GM18507 (cell line): ENCODE measurements around the gene DEAF1.

Experiments used
- DNase-seq: peaks from one replicate; pipeline ENCODE4 v3.0.0; 2011; ENCODE audit warnings: low read depth; ENCODE audit not compliant: insufficient read length; ENCODE audit errors: extremely low spot score
- FAIRE-seq: peaks from 2 replicates; lab custom pipeline; 2011; peaks lifted over from hg19 to GRCh38; lab: Jason Lieb, UNC

Gene DEAF1

DNA sequence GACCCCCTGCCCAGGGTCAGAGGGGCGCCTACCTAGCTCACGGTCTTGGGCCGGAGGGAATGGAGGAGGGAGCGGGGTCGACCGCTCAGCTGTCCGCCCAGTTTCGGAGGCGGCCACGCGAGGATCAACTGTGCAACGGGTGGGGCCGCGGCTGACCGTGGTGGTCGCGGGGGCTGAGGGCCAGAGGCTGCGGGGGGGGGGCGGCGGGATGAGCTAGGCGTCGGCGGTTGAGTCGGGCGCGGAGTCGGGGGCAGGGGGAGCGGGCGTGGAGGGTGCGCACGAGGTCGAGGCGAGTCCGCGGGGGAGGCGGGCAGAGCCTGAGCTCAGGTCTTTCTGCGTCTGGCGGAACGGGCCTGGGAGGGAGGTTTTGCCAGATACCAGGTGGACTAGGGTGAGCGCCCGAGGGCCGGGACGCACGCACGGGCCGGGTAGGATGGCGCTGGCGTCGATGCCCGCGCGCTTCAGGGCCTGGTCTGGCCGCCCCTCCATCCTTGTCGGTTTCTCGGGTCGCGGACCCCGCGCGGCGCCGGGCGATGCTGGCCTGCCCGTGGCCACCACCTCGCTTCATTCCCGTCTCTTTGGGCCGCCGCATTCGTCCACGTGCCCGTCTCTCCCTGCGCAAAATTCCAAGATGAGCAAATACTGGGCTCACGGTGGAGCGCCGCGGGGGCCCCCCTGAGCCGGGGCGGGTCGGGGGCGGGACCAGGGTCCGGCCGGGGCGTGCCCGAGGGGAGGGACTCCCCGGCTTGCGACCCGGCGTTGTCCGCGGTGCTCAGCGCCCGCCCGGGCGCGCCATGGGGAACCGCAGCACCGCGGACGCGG lies 58.3 kb downstream of the DEAF1 start, which contains the start of gene DRD4:
Gene DRD4, plus strand, starts transcription at position 759 of the 822 bp plus-strand sequence. Its CDS starts 36 bp downstream, at position 795.
- DNase-seq, result no peak

DNA sequence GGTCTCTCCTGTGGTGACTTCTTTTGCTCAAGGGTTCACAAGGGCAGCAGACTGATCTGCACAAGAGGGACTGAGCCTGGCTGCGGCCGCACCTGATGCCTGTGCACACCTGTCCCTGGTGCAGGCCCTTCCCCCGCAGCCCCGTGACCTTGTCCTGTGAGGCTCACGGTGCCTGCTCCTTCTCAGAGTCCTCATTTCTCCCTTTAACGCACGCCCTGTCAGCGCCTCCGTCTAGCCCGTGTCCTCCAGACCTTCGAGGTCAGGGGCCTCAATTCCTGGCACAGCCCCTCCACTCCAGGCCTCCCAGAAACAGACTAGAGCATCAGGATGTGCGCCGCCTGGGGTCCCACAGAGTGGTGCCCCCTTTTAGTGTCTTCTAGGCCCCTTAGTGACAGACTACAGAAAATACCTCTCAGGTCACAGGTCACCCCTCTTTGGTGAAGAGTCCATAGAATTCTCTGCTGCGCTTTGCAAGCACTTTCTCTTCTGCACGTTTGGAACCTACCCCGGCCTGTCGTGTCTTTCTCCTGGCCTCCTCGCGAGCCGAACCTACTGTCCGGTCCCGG lies 59.0 kb downstream of the DEAF1 start:
- no peak for DNase-seq
- FAIRE-seq, result no peak

More for the DNA sequence above, 58.3 kb downstream of the DEAF1 start, which contains the start of gene DRD4:
- FAIRE-seq, result no peak

DNA sequence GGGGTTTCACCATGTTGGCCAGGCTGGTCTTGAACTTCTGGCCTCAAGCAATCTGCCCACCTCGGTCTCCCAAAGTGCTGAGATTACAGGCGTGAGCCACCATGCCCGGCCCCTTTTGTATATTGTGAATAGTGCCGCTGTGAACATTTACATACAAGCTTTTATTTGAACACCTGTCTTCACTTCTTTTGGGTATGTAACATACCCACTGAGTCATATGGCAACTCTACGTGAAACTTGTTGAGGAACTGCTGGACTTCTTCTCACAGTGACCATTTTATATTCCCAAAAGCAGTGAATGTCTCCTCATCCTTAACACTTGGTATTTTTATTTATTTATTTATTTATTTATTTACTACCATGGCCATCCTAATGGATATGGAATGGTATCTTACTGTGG lies 64.2 kb downstream of the DEAF1 start:
- DNase-seq (no peak), FAIRE-seq (no peak)

DNA sequence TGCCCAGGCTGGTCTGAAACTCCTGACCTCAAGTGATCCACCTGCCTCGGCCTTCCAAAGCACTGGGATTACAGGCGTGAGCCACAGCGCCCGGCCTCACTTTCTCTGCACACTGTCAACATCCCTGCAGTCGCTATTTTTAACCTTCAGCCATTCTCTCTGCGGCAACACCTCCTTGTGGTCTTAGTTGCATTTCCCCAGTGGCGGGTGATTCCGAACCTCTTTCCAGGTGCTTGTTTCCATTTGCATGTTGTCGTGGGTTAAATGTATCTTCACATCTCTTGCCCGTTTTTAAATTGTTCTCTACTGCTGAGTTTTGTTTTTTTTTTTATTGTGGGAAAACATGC lies 65.8 kb downstream of the DEAF1 start:
- DNase-seq (no peak), FAIRE-seq (no peak)

DNA sequence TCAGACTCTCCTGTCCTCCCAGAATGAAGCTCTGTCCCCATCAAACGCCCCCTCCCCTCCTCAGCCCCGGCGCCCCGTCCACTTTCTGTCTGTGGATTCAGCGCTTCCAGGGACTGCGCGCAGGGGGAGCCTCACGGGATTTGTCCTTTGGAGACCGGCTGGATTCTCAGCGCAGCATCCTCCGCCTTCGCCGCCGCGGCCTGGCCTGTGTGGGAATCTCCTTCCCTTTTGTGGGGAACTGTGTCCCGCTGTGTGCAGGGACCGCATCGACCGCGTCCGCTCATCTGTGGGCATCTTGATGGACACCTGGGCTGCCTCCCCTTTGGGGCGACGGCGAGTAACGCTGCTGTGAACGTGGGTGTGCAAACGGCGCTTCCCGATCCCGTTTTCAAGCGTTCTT lies 67.0 kb downstream of the DEAF1 start:
- DNase-seq (no peak), FAIRE-seq (no peak)

DNA sequence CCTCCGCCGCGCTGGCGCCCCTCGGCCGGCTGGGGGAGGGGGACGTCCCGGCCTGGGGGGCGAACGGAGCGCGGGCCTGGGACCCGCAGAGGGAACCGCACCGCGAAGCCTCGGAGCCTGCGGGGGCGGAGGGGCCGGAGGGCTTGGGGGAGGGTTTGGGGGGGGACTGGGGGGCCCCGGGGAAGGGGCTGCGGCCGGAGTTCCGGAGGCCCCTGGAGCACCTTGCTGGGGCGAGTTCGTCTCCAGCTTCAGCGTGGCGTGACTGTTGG lies 67.8 kb downstream of the DEAF1 start:
- no peak for DNase-seq
- no peak for FAIRE-seq

DNA sequence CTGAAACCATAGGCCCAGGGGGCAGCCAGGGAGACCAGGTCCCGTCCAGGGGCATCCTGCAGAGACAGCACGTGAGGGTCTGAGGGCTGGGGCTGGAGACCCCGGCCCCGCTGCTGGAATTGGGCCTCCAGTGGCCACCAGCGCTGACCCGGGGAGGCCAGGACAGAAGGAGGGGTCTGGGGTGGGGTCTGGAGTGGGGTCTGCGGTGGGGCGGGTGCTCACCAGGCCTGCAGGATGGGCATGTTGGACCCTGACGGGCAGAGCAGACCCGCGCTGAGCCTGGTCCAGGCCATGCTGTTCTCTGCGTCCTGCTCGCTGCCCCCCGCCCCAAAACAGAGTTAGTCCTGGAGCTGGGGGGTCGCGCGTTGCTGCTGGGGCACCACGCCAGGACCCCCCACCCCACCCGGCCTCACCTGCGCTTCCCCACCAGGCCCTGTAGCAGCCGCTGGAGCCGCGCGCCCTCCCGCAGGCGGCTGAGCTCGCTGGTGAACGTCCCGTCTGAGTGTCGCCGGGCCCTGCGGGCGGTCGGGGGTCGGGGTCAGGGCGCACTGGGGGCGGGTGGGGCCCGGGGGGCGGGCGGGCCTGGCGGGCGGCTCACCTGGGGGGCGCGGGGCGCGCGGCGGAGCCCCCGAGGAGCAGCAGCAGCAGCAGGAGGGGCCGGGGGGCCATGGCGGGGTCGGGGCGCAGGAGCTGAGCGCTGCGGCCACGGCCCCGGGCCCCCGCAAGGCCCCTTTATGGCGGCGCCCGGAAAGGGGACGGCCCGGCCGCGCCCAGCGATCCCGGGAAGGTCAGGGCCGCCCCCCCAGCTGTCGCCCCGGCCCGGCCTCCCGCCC lies 68.3 kb downstream of the DEAF1 start, which contains the start of gene SCT:
Gene SCT, minus strand, starts transcription at position 707 of the 833 bp plus-strand sequence. Its CDS starts 38 bp downstream, at position 669.
- FAIRE-seq (no peak), DNase-seq (no peak)

DNA sequence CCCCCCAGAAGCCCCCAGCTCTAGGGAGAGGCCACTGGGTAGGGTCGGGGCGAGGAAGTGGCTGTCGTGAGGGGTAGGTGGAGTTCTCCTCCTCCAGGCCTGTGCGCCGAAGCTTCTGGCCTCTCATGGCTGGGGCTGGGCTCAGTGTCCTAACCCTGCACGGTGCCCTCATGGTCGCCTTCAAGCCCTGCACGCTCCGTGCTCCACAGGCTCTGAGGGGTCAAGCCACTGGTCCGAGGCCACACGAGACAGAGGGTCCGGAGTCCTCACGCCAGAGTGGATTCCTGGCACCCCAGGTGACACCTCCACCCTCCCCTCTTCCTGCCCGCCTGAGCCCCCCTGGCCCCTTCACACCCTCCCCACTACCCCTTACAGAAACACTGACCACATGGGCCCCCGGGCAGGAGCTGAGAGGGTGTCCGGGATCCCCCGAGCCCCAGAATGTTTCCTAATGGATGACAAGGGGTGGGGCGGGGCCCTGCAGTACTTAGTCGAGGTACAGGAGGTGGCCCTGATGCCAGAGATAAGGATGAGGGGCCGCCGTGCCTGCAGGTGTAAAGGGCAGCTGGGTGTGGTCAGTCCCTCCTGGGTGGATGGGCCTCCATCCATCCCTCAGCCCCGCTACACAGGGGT lies 69.3 kb downstream of the DEAF1 start:
- DNase-seq (no peak), FAIRE-seq (no peak)

DNA sequence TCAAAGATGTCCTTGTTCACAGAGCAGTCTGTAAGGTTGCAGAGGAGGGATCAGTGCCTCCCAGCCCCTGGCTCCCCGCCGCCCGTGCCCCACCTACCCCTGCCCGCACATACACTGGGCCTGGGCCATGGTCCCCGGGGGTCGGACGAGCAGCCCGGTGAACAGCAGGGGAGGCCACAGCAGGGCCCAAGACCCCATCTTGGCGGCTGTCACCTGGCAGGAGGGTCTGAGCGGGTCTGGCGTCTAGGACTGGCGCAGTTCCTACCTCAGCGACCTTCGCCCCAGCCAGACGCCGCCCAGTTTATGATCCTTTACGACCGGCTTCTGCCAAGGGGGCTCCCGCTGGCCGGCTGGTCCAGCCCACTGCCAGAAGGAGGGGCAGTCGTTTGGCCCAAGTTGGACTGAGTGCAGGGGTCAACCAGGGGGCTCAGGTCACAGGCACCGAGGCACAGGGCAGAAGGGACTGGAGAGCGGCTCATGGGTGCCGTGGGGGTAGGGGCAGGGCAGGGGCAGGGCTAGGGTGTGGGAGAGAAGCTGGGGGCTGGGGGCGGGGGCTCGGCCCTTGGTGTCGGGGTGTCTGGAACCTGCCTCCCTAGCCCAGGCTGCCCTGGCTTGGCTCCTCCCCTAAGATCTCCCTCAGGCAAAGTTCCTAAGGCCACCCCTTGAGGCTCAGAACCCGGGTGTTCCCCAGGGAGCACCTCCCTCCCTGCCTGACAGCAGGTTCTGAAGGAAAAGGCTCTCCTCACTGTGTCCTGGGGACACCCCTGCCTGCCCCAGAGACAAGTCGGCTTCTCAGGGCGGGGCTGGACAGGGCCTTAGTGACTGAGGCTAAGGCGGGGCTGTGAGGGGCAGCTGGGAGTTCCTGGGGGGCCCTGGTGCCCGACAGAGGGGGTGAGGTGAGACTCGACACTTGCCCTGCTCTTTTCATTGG lies 70.1 kb downstream of the DEAF1 start, which contains the start of gene CDHR5:
Gene CDHR5, minus strand, starts transcription at position 251 of the 931 bp plus-strand sequence. Its CDS starts 53 bp downstream, at position 198.
- no peak for FAIRE-seq
- DNase-seq, result no peak

DNA sequence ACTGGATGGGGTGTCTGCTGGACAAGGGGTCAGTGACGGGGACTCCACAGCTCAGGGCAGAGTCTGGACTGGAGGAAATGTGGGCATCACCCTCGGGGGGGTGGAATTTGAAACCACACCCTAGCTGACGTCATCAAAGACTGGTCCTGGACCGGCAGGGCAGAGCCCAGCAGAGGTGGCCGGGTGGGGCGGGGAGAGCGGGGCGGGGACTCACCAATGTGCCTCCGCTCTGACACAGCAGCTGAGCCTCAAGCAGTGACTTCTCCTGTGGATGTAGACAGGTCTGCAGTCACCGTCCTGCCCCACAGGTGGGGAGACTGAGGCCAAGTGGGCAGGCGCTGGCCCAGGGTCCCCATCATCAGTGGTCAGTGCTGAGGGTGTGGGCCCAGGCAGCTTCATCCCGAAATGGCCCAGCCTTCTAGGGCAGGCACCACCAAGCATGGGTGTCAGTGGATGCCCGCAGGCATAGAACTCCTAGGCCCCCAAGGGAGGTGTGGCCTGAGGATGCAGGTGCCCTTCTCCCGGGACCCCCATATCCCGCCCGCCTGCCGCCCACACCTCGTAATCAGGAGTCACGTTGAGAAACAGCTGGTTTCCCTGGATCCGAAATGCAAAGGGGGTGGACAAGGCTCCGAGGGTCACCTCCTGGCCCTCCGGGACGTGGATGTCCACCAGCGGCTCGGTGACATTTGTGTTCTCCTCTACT lies 70.9 kb downstream of the DEAF1 start:
- no peak for DNase-seq

DNA sequence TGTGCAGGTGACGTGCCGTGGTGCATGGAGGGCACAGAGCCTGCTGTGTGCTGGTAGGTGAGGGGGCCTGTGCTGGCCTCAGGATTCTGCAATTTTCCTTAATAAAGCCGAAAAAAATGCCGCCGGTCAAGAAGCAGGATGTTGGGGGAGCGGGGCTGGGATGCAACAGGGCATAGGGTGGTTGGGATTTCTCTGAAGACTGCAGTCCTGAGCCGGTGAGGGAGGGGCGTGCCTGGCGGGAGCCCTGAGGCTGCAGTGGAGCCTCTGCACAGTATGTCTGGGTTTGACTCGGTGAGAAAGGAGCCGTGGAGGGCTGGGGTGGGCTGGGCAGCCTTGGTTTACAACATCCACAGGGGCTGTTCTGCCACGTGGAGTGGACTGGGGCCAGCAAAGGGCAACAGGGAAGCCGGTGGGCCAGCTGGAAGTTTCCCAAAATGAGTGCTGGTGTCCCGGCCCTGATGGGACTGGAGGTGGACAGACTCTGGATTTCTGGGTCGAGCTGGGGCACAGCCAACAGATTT lies 71.6 kb downstream of the DEAF1 start:
- FAIRE-seq, result no peak
- no peak for DNase-seq

More for the DNA sequence above, 70.9 kb downstream of the DEAF1 start:
- FAIRE-seq, result no peak

DNA sequence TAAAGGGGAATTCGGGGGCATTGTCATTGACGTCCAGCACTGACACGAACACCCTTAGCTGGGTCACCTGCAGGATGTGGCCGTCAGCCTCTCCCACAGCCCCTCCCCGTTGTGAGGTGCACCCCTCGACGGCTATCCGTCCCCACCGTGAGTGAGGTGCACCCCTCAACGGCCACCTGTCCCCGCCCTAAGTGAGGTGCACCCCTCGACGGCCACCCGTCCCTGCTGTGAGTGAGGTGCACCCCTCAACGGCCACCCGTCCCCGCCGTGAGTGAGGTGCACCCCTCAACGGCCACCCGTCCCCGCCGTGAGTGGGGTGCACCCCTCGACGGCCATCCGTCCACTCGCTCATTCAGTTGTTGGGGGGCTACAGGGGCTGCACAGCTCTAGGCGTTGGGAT lies 73.2 kb downstream of the DEAF1 start:
- no peak for FAIRE-seq
- DNase-seq, result no peak

DNA sequence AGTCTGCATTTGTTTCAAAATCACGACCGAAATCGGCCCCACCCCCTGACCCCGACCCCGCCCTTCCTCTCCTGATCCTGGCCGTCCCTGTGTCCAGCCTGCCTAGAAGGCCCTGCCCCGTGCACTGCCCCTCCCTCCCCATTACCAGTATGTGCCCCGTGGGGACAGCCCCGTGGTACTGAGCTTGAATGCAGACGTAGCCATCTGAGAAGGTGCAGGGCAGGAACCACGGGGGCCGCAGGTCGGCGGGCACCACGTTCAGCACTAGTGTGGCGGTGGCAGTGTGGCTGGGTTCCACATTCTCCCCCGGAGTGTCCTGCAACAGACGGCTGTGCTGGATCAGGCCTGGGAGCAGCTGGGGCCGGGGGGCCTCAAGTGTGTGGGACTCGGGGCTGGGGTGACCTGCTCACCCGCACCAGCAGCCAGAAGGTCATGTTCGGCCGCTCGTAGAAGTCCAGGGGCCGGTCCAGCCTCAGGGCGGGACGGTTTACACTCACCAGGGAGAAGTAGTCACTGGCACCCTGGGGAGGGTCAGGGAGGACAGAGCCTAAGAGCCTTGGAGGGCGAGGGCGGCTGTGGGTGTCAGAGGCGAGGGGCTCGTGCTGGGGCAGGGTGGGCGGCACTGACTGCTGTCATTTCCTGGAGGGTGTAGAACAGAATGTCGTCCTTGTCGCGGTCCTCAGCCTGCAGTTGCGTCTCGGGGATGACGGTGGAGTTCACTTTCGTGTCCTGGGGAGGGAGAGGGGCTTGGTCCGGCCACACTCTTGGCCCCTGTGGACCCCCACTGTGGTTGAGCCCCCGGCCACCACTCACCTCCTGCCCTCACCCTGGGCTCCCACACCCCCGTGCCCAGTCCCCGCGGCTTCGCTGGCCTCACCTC lies 73.8 kb downstream of the DEAF1 start:
- no peak for FAIRE-seq
- DNase-seq, result no peak

DNA sequence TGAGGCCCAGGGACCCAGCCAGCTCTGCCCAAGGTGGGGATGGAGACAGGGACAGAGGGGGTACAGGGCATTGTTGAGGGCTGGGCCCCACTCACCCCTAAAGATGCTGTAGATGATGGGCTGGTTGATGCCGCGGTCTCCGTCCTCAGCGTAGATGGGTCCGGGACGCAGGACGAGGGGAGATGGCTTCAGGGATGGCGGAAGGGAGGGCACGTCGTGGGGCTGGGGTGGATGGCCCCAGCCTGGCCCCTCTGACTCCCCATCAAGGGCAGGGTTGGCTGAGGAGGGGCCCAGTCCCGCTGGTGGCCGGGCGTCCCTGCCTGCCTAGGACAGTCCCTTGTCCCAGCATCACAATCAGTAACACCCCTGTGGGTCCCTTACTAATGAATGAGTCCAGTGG lies 74.8 kb downstream of the DEAF1 start:
- FAIRE-seq (no peak), DNase-seq (no peak)

DNA sequence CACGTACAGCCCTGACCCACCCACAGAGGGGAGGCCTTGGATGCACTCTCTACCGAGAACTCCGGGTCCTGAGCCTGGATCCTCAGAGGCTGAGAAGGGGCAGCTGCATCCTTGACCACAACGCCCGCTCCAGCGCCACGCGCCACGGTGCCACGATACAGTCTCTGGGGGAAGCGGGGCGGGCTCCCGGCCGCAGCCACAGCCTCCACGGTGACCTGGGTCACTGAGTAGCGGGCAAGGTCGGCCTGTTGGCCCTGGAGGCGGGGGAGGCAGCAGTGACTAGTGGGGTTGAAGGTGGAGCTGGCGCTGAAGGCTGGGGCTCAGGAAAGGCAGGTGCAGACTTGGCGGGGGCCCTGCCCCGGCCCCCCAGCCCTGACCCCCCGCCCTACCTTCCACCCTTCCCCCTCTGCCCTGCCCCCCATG lies 75.4 kb downstream of the DEAF1 start:
- FAIRE-seq, result no peak
- no peak for DNase-seq

DNA sequence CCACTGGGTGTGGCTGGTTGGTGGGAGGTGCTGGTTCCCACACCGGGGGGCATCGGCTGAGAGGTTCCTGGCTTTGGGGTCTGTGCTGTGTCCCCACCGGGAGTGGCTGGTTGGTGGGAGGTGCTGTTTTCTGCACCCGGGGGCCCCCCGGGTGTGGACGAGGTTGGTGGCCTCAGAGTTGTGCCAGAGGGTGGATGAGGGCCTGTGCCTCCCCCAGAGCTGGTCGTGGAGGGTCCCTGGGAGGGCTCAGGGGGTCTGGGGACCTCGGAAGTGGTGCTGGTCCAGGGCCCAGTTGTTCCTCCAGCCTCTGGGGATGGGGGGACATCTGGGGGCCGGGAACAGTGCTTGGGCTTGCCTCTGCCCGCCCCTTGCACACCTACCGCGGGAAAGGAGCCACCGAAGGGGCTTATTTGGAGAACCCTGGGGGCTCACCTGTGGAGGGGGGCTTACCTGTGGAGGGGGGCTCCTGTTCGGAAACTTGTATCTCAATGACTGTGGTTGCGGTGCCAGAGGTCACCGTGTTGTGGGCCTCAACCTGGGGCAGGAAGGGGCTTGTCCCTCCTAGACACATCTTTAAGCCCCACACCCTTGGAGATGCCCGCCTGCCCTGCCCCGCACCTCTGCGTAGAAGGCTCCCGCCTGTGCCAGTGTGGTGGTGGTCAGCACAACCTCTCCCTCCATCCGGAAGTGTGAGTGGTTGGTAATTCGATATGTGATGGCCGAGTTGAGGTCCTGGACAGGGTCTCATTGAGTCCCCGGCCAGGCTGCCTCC lies 76.0 kb downstream of the DEAF1 start:
- no peak for DNase-seq
- FAIRE-seq, result no peak
